Lower leg skin (tissue), 3 donors: Measurements from ENCODE around the gene SFTPA1.

Experiments
- CTCF ChIP-seq, 3 donors: fragments of 450-650 bp; IDR thresholded peaks; one replicate each; pipeline ENCODE4 v1.5.1; 2016; ENCODE audit warnings: antibody characterized with exemption in 3 of 3, mild to moderate bottlenecking in 3 of 3, moderate library complexity in 2 of 3
- POLR2A ChIP-seq, 2 donors: fragments of 450-650 bp; IDR thresholded peaks; one replicate each; pipeline ENCODE4 v1.6.1; 2016 to 2017; ENCODE audit warnings: antibody characterized with exemption in 2 of 2, mild to moderate bottlenecking in 1 of 2, moderate library complexity in 1 of 2

- TF ChIP-seq POLR2A (IDR thresholded peaks at IDR 0.05), result no peak
- TF ChIP-seq CTCF (IDR thresholded peaks at IDR 0.05), result no peak
These were observed 18.5 kb downstream of the SFTPA1 start for GRCh38 chr10:79628988-79629954.
